Peyer's patch (tissue), 4 donors: ENCODE data around the gene PPIL6.

Source experiments
- CTCF ChIP-seq, 6 experiments: fragments of 450-650 bp in 4 of 6; fragments of 200-600 bp in 2 of 6; sonication (generic) in 1 of 6; IDR thresholded peaks; one replicate each; pipeline ENCODE4 v1.5.1; 2017 to 2019; ENCODE audit warnings: antibody characterized with exemption in 6 of 6, mild to moderate bottlenecking in 3 of 6, moderate library complexity in 1 of 6
- POLR2A ChIP-seq, 2 donors: fragments of 450-650 bp; IDR thresholded peaks; one replicate each; pipeline ENCODE4 v1.5.1; 2017; ENCODE audit warnings: antibody characterized with exemption in 2 of 2, mild to moderate bottlenecking in 2 of 2, moderate library complexity in 2 of 2

- TF ChIP-seq CTCF (IDR thresholded peaks at IDR 0.05) = peak in 3 of 6 experiments; percentile 45 to 54 (median 48)
- TF ChIP-seq POLR2A (IDR thresholded peaks at IDR 0.05) = no peak
Observed at GRCh38 chr6:109397020-109397419, 43.4 kb downstream of the PPIL6 start.
